ENCODE data around the gene LYRM4.

- no peak for TF ChIP-seq CTCF (IDR thresholded peaks at IDR 0.05)
- TF ChIP-seq POLR2A (IDR thresholded peaks at IDR 0.05) = no peak
Observed at GRCh38 chr6:5202941-5203340, 57.8 kb downstream of the LYRM4 start.

Measured in esophagus squamous epithelium (tissue), 4 donors.